ENCODE results near the gene NACC2. TPM values are rescaled to one million over a fixed set of nuclear protein-coding genes. Genes with fewer than 3 reads are reported as not detected.
"Not testable (repeated sequence)": the region's sequence is repeated elsewhere in the genome, so short reads cannot be mapped to it uniquely, and the experiment has no call there.

The NACC2 gene
- polyA plus RNA-seq, 1 donor: 16.0 TPM

DNA sequence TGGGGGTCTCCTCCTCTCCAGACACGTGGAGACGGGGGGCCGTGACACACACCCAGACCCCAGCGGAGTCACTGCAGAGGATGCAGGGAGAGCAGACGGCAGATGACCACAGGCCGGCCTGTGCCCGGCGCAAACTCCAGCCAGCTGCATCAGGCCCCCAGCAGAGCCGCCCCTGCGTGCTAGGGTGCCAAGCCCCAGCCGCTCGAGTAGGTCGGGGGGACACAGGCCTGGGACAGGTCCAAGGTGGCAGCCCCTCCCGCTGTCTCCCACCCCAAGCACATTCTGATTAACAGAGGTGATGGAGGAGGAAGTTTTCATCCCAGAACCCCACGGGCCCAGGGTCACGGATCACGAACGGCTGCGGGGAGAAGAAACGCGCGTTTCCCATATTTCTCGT is 14.4 kb downstream of the NACC2 start:
- no peak for DNase-seq

DNA sequence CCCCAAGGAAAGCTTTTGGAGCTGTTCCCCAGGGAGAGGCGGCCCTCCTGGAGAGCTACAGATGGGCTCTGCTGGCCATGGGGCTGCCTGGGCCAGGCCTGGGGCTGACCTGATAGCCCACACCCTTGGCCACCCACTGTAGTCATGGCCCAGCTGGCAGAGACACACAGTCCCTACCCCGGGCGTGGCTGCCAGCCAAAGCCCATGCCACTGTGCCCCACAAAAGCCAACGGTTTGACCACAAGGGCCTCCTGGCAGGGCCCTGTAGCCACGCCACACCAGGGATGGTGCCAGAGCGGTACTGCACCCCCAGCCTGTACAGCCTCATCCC is 15.2 kb downstream of the NACC2 start:
- DNase-seq: no peak

DNA sequence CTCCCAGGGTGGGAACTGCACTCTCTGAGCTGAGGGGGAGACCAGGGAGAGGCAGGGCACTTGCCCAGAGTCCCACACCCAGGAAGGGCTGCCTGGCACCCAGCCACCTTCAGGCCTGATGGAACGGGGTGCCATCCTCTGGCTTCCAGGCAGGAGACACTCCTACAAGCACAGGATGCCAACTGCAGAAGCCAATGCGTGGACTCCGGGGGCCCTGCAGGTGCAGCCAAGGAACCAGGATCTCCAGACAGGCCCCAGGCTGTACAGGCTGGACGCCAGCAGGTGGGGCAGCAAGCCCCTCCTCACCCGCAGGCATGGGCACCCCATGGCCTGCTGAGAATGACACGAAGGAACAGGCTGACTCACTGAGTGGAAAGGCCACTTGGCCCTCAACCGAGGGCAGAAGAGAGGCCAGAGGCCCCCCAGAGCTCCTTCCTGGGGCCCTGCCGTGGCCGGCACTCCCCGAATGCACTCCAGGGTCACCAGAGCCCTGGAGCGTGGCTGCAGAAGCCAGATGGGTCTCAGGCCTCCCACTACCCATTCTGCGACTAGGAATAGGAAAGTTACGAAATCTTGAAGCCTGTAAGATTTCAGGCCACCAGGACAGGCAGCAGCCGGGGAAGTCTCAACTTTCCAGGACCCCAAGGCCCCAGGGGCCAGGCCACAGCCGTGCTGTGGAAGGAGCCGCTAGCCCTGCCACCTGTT is 15.7 kb downstream of the NACC2 start:
- DNase-seq: no peak

DNA sequence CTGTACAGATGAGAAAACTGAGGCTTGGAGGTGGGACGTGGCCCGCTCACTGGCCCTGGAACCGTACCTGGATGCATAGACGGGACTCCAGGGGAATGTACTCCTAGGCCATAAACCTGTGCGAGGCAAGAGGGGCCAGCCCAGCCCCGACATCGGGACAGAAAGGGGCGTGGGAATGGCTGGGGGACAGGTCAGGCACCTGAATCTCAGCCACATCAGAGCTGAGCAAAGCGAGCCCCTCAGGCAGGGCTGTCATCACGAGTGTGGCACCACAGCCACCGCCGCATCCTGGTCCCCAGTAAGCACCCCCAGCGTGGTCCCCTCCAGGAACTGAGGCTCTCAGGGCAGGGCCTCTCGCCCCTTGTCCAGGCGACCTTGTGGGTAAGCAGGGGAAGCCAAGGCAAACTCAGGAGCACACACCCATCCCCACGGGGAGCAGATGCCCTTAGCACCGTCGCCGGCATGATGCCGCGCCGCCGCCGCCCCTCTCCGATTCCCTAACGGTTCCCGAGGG is 16.5 kb downstream of the NACC2 start:
- DNase-seq: no peak

DNA sequence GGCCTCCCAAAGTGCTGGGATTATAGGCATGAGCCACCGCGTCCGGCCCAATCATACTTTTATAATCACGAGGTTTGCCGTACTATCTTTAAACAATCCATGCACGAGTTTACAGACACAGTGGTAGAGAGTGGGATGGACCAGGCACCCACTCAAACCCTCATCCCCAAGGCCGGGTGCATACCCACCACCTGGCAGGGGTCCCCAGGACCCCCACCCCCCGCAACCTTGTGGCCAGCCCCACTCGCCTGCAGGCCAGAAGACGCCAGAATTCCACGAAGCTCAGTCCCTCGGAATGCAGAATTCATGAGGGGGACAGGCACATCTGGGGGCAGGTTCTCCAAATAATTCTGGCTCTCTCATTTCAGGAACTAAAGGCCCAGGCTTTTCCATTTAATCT is 17.1 kb downstream of the NACC2 start:
- DNase-seq: no peak

DNA sequence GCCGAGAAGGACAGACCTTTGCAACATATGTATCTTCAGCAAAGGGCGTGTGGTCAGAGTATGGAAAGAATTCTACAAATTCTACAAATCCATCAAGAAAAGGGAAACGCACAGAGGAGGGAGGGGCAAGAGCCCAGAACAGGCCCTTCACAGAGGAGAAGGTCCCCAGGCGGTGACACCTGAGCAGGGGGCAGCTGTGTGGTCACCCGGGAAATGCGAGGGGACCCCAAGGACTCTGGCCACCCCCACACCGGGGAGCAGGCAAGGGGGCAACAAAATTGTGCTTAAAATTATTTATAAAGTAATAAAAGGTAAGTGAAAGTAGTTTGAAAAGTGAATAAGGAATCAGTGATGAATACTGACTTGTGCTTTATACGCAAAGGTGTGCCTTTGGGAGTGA is 17.6 kb downstream of the NACC2 start:
- no peak for DNase-seq

DNA sequence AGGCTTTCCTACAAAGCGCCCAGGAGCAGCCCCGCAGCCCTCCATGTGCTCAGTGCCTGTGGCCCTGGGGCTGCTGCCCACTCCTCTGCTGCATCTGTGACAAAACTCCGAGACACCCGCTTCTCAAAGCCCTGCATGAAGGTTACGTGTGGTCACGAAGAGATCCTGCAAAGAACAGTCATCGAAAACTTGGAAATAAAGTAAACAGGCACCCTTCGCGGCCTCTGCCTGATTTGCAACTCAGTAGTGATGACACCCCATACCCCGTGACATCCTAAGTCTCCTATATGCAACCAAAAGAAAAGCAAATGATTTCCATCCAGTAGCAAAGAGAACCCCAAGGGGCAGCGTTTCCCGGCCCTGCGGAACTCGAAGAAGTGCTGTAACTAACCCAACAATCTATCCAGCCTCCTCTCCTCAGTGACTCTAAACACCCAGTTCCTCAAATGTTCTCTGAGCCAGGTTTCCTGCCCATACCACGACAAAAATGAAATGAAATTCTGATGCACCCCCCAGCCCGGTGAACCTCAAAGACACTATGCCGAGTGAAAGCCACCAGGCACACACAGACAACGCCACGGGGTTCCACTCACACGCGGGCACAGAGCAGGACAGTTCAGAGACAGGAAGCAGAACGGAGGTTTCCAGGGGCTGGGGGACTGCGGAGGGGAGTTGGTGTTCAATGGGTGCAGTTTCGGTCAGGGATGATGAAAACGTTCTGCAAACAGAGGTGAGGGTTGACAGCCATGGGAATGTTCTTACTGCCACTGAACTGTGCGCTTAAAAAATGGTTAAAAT is 19.0 kb downstream of the NACC2 start:
- DNase-seq: no peak

DNA sequence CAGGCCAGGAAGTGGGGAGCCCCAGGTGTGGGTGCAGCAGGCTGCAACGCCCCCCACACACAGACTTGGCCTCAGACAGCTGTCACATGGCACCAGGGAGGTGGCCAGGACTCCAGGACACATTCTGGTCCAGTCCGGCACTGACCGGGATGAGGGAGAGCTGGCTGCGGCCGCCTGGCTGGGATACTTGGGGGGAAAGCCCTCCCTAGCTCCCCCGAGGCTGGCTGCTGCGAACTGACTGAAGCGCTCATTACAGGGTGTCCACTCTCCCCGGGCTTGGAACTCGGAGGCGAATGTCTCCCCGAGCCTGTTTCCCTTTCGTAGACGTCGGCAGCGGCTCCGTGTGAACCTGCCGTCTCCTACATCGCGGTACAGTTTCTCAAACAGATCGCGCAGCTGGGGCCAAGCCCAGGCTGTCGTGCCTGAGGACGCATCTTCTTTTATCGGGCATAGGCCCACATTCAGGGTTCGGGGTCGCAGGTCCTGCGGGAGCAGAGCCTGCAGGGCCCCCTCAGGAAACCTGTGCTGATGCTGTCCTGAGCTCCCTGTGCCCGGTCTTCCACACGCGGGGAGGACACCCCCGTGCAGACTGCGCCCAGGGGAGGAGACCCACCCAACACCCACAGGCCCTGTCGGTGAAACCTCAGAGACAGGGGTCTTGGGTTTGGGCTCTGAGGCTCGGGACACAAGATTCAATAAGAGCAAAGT is 19.8 kb downstream of the NACC2 start:
- DNase-seq: no peak

DNA sequence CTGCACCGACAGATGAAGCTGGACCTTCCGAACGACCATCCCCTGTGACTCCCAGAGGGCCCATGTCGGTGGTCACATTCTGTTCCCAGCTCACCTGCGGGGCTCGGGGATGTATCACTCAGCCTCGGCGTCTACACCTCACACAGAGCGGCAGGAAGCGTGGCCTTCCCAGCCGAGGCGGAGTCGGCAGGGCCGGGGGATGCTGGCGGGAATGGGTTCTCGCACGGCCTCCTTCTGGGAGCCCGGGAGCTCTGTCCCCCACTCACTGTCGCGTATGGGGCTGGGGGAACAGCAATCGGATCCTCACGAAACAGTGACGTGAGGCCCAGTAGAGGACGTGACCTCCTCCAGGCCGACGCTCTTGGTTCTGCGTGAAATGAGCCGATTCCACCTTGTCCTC is 20.4 kb downstream of the NACC2 start:
- no peak for DNase-seq

DNA sequence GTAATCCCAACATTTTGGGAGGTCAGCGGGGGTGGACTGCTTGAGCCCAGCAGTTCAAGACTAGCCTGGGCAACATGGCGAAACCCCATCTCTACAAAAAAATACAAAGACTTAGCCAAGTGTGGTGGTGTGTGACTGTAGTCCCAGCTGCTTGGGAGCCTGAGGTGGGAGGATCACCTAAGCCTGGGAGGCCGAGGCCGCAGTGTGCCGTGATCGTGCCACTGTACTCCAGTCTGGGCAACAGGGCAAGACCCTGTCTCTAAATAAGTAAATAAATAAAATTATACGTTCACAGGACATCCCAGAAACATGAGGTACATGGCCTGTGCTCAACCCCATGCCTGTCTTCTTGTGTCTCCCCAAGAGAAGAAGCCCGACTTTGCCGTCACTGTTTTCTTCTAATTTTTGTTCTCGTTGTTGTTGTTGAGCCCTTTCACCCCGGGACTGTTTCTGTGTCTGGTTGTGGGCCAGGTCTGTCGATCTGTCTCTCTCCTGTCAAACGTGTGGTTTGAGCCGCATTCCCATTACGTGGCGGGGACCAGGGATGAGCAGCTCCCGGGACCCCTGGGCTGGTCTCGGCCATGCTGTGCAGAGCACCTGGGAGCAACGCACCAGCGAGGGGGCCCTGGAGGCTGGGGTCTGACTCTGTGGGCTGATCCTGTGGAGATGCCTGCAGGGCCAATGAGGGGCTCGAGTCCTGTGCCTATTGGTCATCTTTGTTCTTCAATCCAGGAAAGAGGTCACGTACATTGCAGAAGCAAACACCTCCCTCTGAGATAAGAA is 32.2 kb downstream of the NACC2 start:
- no peak for DNase-seq

DNA sequence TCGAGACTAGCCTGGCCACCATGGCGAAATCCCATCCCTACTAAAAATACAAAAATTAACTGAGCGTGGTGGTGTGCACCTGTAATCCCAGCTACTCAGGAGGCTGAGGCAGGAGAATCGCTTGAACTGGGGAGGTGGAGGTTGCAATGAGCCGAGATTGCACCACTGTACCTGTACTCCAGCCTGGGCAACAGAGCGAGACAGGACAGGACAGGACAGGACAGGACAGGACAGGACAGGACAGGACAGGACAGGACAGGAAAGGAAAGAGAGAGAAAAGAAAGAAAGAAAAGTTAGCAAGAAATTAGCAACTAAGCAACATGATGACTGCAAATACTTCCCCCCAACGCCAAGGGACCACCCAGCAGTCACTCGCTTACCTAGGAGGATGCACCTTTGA is 33.2 kb downstream of the NACC2 start:
- DNase-seq: not testable (repeated sequence)

DNA sequence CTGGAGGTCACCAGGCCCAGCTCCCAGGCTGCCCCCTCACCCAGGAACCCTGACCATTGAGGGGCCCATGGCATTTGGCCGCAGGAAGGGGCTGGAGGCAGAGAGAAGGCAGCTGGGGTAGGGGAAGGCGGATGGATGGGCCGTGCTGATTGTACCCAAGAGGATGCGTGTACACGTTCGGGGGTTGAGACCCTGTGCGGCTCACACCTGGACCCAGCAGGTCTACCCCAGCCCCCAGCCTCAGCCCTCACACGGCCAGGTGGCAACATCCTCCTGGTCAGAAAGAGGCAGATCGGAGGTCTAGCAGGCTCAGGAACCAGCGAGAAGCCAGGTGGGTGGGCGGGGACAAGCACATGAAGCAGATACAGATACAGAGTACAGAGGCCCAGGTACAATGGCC is 33.7 kb downstream of the NACC2 start:
- no peak for DNase-seq

DNA sequence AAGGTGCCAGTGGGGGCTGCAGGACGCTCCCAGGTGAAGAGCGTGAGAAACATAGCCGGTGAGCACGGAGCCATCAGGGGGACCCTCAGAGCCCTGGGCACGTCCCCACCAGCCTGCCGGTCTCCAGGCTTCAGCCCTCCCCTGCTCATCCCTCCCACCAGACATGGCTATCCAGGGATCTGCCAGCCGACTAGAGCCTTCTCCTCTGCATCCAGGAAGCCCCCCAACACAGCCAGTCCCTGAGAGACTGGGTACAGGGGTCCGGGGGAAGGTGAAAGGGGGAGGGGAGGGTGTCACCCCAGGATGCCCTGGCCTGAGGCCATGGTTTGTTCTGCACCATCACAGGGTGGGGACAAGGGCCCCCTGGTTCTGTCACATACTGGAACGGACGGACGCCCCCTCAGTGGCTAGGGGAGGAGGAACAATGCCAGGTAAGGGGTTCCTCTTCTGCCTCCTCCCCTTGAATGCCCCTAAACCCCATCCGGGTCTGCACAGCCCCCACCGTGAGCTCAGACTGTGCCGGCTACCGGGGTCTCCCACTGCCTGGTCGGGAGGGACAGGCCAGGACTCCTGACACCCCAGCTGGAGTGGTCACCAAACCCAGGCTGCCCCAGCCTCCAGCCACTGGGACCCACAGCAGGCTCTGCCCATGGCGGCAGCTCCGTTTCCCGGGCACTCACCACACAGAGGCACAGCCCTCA is 34.3 kb downstream of the NACC2 start:
- no peak for DNase-seq

DNA sequence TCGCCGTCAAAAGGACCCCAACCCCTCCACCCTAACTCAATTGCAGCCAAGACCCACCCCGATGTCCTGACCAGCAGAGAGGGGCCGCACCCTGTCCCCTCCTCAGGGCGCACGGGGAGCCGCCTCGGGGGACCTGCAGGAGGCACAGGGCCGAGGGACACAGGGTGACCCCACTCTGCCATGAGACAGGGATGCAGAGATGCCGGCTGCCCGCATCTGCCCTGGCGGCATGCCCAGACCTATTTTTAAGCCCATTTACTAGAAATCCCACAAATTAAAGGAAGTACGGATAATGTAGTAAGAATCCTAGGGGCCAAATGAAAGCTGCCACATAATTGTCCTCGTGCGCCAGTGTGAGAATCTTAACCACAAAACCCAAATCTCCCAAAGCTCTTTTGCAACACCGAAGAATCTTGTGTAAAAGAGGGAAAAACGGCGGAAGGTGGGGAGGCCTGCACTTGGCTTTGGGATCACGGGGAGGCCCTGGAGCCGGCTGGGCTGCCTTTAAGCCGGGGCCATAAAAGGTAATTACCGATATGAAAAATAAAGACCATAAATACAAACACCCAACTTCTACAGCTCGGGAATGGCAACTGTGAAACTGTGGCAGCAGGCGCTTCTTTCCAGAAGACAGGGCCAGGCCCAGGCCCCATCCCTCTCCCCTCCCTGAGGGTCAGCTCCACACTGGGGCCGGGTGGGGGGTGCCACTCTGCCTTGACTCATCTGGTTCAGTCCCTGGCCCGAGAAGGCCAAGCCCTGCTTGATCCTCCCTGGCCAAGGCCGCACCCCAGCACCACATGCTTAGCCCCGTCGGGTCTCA is 35.0 kb downstream of the NACC2 start:
- DNase-seq: no peak

DNA sequence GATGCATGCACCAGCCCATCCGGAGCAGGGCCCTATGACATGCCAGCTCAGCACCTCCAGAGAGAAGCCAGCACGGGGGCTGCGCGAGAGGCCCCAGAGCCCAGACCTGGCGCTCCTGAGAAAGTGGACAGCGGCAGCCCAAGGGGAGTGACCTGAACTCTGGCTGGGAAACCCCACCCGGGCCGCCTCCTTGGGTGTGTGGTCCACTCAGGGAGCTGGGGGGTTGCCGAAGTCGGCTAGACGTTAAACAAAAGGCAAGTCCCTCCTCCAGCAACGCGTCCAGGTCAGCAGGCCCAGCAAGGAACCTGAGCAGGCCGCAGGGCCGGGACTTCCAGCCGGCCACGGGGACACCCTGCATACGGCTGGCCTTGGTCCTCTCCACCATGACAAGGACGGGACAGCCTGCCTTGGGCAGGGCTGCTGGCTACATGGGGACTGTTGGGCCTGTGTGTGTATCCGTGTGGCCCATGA is 35.7 kb downstream of the NACC2 start:
- DNase-seq: no peak

DNA sequence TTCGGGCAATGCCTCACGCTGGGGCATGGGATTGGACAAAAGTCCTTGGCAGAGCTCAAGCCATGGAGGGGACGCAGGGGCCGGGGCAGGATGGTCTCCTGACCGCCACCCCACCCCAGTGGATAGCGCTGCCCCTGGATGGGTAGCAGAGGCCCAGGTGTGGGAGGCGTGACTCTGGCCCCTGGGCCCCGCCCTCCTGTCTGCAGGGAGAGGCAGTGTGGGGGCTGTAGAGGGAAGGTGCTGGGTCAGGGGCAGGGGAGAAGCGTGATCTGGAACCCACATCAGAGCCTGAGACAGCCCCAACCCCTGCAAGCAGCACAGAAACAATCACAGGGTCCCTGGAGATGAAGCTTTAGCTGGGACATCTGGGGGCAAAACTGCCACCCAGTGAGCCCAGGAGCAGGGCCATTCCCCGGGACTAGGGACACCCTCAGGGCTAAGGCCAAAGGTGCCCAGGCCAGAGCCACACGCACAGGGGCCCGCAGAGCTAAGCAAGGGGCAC is 36.2 kb downstream of the NACC2 start:
- DNase-seq: no peak

DNA sequence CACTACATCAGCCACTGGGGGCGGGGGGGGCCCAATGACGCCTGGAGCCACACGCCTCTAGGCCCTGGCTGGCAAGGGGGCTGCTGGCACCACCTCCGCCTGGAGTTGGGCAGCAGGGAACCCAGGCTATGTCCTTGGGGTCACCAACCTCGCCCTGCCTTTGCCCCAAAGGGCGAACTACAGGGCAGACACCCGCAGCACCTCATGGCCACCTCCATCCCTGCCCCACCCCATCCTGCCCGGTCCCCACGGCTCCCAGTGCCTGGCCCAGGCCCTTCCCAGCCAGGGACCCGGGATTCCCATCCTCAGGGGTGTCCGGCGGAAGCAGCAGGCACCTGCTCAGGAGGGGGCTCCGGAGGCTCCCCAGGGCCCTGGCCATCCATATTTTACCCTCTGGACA is 37.0 kb downstream of the NACC2 start:
- DNase-seq: no peak

DNA sequence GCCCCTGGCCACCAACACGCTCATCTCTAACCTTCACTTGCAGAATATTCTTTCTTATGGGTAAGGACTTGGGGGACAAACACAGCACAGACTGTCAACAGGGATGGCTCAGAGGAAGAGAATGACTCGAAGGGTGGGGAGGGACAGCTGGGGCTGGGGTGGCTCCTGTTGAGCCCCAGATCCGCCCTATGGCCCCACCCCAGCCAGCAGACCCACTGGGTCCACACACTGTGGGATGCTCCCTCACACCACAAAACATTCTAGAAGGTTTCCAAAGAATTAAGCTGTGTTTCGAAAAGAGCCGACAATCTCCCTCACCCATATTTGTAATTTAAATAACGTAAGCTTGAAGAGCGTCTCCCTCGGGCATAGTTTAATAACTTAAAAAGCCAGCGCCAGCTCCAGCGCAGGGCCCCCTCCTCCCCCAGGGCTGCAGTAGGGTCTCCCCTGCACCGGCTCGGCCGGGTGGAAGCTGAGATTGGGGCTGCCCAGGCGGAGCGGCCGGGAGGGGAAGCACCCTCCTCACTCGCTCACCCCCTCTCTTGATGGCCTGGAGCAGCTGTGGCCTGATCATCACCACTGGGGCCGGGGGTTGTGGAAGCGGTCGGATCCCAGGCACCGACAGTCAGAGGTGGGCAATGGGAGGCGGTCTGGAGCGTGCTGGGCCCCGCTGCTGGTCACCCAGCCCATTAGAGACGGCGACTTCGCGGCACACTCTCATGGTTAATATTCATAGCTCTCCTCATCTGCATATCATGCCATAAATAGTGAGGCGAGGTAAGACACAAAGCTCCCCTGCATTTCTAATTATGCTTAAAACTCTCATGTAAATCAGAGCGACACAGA is 37.6 kb downstream of the NACC2 start:
- no peak for DNase-seq

DNA sequence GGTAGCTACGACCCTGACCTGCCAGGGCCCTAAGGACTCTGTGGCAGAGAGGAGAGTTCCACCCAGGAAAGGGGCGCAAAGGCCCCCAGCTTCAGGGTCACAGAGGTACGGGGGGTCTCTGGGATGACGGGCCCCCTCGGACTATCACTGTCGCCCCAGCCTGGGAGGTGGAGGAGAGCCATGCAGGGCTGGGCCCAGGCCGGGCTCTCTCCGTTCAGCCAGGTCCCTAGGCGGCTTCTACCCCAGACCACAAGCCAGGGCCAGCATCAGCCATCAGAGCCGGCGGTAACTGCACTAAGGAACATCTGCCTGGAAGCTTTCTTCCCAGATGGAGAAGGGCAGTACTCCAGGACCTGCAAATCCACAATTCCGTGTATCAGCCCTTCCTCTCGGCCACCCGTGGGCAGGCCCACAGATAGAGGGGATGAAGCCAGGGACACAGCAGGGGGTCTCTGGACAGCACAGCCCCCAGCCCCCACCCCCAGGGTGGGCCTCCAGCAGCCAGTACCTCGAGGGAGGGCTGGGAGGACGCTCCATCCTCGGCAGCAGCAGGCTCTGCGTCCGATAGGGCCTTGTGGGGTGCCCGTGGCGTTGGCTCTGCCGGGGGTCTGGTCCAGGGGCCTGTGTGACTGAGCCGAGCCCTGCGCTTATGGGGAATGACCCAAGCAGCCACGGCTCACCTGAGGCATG is 38.4 kb downstream of the NACC2 start:
- no peak for DNase-seq
